Choroid plexus epithelial cell (primary cell): ENCODE measurements around the gene NAA10.

ENCODE experiments used
- DNase-seq: peaks from one replicate; pipeline ENCODE4 v3.0.0-alpha.2; 2010; ENCODE audit warnings: low read depth
- H3K4me3 ChIP-seq: 2 replicates; pipeline ENCODE4 v1.5.1; 2011; ENCODE audit warnings: low read depth, mild to moderate bottlenecking, control low read depth, low read length, moderate library complexity
- TF ChIP-seq, protein P1 (sequence below): conservative IDR thresholded peaks from 2 replicates; pipeline ENCODE4 v1.5.1; 2011; ENCODE audit warnings: low read depth, mild to moderate bottlenecking, control low read depth, inconsistent platforms, low read length, moderate library complexity

The NAA10 gene

DNA sequence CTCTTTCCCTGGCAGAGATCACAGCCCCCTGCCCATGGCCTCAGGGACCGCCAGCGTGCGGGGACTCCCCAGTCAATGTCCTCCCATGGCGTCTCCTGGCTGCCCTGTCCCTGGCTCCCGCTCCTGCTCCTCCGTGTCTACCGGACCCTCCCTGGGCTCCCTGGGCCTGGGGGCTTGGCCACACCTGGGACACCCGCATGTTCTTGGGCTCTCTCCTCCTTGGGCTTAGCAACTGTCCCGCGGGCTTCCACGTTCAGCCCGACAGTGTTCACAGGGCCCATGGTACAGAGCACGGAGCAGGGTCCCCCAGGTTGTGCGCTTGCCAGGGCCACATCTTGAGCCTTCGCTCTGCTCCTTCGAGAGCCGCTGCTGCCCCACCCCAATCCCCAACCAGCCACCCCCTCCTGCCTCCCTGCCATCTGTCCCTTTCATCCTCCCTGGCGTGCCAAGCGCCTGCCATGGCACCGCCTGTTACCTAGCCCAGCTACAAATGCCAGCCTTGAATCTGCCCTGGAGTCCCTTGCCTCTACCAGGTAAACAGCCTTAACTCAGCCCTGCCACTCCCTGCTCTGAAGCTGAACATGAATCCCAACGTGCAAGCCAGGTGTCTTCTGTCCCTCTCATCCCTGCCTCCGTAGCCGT, 26.5 kb downstream of the NAA10 start:
- no peak overlapping the region for H3K4me3 ChIP-seq
- TF ChIP-seq, protein P1, sequence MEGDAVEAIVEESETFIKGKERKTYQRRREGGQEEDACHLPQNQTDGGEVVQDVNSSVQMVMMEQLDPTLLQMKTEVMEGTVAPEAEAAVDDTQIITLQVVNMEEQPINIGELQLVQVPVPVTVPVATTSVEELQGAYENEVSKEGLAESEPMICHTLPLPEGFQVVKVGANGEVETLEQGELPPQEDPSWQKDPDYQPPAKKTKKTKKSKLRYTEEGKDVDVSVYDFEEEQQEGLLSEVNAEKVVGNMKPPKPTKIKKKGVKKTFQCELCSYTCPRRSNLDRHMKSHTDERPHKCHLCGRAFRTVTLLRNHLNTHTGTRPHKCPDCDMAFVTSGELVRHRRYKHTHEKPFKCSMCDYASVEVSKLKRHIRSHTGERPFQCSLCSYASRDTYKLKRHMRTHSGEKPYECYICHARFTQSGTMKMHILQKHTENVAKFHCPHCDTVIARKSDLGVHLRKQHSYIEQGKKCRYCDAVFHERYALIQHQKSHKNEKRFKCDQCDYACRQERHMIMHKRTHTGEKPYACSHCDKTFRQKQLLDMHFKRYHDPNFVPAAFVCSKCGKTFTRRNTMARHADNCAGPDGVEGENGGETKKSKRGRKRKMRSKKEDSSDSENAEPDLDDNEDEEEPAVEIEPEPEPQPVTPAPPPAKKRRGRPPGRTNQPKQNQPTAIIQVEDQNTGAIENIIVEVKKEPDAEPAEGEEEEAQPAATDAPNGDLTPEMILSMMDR = no peak
- no peak for DNase-seq

DNA sequence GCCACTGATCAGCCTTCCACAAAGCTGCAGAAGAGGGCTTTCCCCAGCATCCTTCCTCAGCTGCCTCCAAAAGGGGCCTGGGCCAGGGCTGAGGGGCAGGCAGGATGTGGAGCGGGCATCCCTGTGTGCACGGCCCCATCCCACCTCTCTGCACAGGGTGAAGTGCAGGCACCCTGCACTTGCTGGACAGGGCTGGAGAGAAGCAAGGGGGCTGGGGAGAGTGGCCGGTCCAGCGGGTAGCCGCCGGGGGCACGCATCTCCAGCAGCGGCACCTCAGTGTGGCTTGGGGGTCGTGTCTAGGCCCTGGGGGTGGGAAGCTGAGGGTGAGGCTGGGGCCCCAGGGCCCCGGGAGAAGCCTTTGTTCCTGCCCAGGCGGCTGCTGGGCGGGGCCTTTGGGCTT, 27.4 kb downstream of the NAA10 start:
- H3K4me3 ChIP-seq = no peak overlapping the region
- TF ChIP-seq, protein P1 = no peak
- DNase-seq = no peak

DNA sequence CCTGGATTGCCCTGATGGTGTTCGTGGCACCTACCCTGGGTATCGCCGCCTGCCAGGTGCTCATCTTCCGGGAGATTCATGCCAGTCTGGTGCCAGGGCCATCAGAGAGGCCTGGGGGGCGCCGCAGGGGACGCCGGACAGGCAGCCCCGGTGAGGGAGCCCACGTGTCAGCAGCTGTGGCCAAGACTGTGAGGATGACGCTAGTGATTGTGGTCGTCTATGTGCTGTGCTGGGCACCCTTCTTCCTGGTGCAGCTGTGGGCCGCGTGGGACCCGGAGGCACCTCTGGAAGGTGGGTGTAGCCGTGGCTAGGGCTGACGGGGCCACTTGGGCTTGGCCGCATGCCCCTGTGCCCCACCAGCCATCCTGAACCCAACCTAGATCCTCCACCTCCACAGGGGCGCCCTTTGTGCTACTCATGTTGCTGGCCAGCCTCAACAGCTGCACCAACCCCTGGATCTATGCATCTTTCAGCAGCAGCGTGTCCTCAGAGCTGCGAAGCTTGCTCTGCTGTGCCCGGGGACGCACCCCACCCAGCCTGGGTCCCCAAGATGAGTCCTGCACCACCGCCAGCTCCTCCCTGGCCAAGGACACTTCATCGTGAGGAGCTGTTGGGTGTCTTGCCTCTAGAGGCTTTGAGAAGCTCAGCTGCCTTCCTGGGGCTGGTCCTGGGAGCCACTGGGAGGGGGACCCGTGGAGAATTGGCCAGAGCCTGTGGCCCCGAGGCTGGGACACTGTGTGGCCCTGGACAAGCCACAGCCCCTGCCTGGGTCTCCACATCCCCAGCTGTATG, 28.5 kb downstream of the NAA10 start:
- H3K4me3 ChIP-seq = no peak overlapping the region
- no peak for DNase-seq
- TF ChIP-seq, protein P1 = no peak

DNA sequence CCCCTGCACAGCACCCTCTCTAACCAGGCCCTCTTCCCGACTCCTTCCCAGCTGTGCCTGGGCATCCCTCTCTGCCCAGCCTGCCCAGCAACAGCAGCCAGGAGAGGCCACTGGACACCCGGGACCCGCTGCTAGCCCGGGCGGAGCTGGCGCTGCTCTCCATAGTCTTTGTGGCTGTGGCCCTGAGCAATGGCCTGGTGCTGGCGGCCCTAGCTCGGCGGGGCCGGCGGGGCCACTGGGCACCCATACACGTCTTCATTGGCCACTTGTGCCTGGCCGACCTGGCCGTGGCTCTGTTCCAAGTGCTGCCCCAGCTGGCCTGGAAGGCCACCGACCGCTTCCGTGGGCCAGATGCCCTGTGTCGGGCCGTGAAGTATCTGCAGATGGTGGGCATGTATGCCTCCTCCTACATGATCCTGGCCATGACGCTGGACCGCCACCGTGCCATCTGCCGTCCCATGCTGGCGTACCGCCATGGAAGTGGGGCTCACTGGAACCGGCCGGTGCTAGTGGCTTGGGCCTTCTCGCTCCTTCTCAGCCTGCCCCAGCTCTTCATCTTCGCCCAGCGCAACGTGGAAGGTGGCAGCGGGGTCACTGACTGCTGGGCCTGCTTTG, 29.2 kb downstream of the NAA10 start:
- no peak for DNase-seq
- TF ChIP-seq, protein P1 = no peak
- H3K4me3 ChIP-seq = no peak overlapping the region

DNA sequence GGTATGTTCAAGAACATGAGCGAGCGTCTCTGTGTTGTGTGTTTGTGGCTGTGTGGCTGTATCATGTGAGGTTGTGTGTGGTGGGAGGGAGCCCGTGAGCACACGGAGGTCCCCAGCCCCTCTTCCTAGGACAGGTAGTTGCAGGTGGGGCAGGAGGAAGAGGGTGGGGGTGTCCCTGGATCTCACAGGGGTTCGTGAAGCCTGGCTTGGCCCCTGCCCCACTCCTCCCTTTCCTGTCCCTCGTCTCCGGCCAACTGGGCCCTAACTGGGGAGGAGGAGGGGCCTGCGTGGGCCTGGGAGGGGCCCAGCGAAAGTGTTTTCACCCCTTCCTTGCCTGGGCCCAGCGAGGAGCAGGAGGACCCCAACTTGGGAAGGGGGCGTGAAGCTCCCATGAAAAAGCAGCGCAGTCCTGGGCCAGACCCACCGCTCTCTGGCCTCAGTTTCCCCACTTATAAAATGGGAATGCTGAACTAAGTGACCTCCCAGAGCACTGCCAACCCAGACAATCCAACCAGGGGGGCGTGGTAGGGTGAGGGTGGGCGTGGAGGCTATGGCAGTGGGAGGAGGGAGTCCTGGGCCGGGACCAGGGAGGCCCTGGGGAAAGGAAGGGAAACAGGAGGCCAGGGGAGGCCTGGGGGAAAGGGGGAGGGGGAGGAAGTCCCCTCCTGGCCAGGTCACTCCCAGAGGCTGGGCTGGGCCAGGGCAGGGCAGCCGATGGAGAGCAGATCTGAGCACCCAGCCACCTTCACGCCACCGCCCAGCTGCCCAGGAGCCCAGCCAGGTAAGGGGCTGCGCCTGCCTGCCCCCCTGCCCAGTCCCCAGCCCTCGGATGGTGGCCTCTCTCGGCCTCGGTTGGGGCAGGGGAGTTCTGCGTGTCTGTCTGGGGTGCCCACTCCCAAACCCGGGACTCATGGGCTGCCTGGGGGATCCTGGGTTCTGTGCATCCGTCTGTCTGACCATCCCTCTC, 30.6 kb downstream of the NAA10 start, which contains the start of gene AVPR2:
TSS of gene AVPR2 (plus strand) at position 683 of the 967 bp plus-strand sequence. CDS start 473 bp downstream, outside the sequence.
- no peak within 1 kb of the TSS for H3K4me3 ChIP-seq
- no peak for DNase-seq
- TF ChIP-seq, protein P1 = no peak

DNA sequence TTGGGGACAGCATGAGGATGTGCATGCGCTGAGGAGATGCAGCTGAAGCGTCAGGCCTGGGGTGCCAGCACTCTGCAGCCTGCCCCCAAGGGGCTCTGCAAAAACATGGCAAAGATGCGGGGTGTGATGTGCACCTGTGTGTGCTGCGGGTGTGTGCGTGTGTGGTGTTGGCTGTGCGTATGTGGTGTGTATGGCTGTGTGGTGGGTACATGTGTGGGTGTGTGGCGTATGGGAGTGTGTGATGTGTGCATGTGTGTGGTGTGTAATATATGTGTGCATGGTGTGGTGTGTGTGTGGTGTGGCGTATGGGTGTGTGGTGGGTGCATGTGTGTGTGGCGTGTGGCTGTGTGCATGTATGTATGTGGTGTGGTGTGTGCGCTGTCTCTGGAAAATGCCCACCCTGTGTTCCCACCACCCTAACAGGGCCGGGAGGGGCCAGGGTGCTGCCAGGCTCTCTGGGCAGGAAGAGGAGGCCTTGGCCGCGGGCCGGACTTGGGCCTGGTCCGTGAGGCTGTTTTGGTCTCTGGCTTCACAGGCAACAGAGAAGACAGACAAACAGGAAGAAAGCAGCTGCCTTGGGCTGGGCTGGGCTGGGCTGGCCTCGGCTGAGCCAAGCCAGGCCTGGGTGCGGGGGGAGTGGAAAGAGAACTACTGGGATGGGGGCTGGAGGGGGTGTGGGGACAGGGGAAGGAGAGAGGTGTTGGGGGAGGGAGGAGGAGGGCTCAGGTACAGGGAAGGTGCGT, 31.4 kb downstream of the NAA10 start:
- TF ChIP-seq, protein P1 = no peak

More for the DNA sequence above, 31.4 kb downstream of the NAA10 start:
- DNase-seq = no peak
- H3K4me3 ChIP-seq = no peak overlapping the region
